Mesenchymal stem cell (in vitro differentiated cells and primary cell): ENCODE measurements around the gene PXMP2.

ENCODE experiments used
- DNase-seq: peaks from one replicate; pipeline ENCODE4 v3.0.0-alpha.2; 2013
- H2AFZ ChIP-seq: one replicate; pipeline ENCODE4 v1.6.1; 2013; ENCODE audit warnings: low read depth, mild to moderate bottlenecking, control low read depth, inconsistent platforms, low read length, moderate library complexity
- H2AK5ac ChIP-seq: 2 replicates; pipeline ENCODE4 v1.6.1; 2013; ENCODE audit warnings: low read length, moderate library complexity, mild to moderate bottlenecking, inconsistent platforms; ENCODE audit not compliant: severe bottlenecking
- H2BK120ac ChIP-seq: one replicate; pipeline ENCODE4 v1.6.1; 2013; ENCODE audit warnings: low read depth, mild to moderate bottlenecking, inconsistent platforms, low read length, moderate library complexity
- H2BK12ac ChIP-seq, 2 experiments: one replicate each; pipeline ENCODE4 v1.6.1; 2013; ENCODE audit warnings: inconsistent platforms in 2 of 2, low read length in 2 of 2, mild to moderate bottlenecking in 2 of 2, moderate library complexity in 2 of 2, control low read depth in 1 of 2
- H2BK15ac ChIP-seq: one replicate; pipeline ENCODE4 v1.6.1; 2013; ENCODE audit warnings: mild to moderate bottlenecking, low read depth, inconsistent platforms; ENCODE audit not compliant: poor library complexity, severe bottlenecking
- H2BK5ac ChIP-seq: 2 replicates; pipeline ENCODE4 v1.6.1; 2013; ENCODE audit warnings: low read depth, mild to moderate bottlenecking, low read length, control low read depth, inconsistent platforms; ENCODE audit not compliant: poor library complexity, severe bottlenecking
- H3K14ac ChIP-seq, 2 experiments: one replicate each; pipeline ENCODE4 v1.6.1; 2013; ENCODE audit warnings: inconsistent platforms in 2 of 2, low read length in 2 of 2, control low read depth in 1 of 2, mild to moderate bottlenecking in 1 of 2, moderate library complexity in 1 of 2
- H3K18ac ChIP-seq, 2 experiments: one replicate each; pipeline ENCODE4 v1.6.1; 2013; ENCODE audit warnings: inconsistent platforms in 2 of 2, low read length in 2 of 2, control low read depth in 1 of 2, low read depth in 1 of 2, mild to moderate bottlenecking in 1 of 2
- H3K23ac ChIP-seq, 2 experiments: one replicate each; pipeline ENCODE4 v1.6.1; 2013; ENCODE audit warnings: inconsistent platforms in 2 of 2, low read length in 2 of 2, mild to moderate bottlenecking in 2 of 2, moderate library complexity in 2 of 2, control low read depth in 1 of 2
- H3K27ac ChIP-seq: 2 replicates; pipeline ENCODE4 v1.5.1; 2013; ENCODE audit warnings: mild to moderate bottlenecking, moderate library complexity, low read length, control low read depth, inconsistent platforms; ENCODE audit not compliant: poor library complexity, severe bottlenecking
- H3K27me3 ChIP-seq, 2 experiments: 2 replicates each; pipeline versions ENCODE4 v1.6.1 to v1.7.0; 2013; ENCODE audit warnings: low read length in 2 of 2, mild to moderate bottlenecking in 2 of 2, moderate library complexity in 2 of 2, control low read depth in 1 of 2, inconsistent platforms in 1 of 2; ENCODE audit not compliant: control insufficient read depth in 1 of 2, insufficient read depth in 1 of 2
- H3K36me3 ChIP-seq, 2 experiments: 2 replicates each; pipeline versions ENCODE4 v1.6.1 to v1.7.0; 2013; ENCODE audit warnings: low read length in 2 of 2, control low read depth in 1 of 2, inconsistent platforms in 1 of 2, low read depth in 1 of 2, mild to moderate bottlenecking in 1 of 2; ENCODE audit not compliant: insufficient read depth in 2 of 2, control insufficient read depth in 1 of 2
- H3K4ac ChIP-seq, 2 experiments: one replicate each; pipeline ENCODE4 v1.6.1; 2013; ENCODE audit warnings: inconsistent platforms in 2 of 2, low read length in 2 of 2, mild to moderate bottlenecking in 2 of 2, moderate library complexity in 2 of 2, control low read depth in 1 of 2, low read depth in 1 of 2
- H3K4me1 ChIP-seq: 2 replicates; pipeline ENCODE4 v1.6.1; 2013; ENCODE audit warnings: low read depth, low read length, control low read depth; ENCODE audit not compliant: control insufficient read depth, insufficient read depth
- H3K4me2 ChIP-seq: 2 replicates; pipeline ENCODE4 v1.6.1; 2013; ENCODE audit warnings: low read length, mild to moderate bottlenecking, inconsistent platforms; ENCODE audit not compliant: poor library complexity, severe bottlenecking
- H3K4me3 ChIP-seq, 2 experiments: 2 replicates each; pipeline versions ENCODE4 v1.5.1 to v1.7.0; 2013; ENCODE audit warnings: low read length in 2 of 2, mild to moderate bottlenecking in 2 of 2, control low read depth in 1 of 2, low read depth in 1 of 2; ENCODE audit not compliant: insufficient read depth in 1 of 2
- H3K79me1 ChIP-seq: replicated peaks from 2 replicates; pipeline ENCODE4 v1.6.1; 2013; ENCODE audit warnings: mild to moderate bottlenecking, control low read depth, low read length, inconsistent platforms; ENCODE audit not compliant: poor library complexity, severe bottlenecking
- H3K9ac ChIP-seq: 2 replicates; pipeline ENCODE4 v1.7.0; 2013; ENCODE audit warnings: mild to moderate bottlenecking, low read length, moderate library complexity
- H3K9me3 ChIP-seq: 2 replicates; pipeline ENCODE4 v1.7.0; 2013; ENCODE audit warnings: mild to moderate bottlenecking, low read length; ENCODE audit not compliant: control insufficient read depth
- H4K8ac ChIP-seq: one replicate; pipeline ENCODE4 v1.6.1; 2013; ENCODE audit warnings: inconsistent platforms, mild to moderate bottlenecking, low read length, moderate library complexity
- H4K91ac ChIP-seq: one replicate; pipeline ENCODE4 v1.6.1; 2013; ENCODE audit warnings: mild to moderate bottlenecking, low read length, inconsistent platforms
- WGBS: methylation state at CpG from one replicate; pipeline ENCODE4 v1.1.7; 2013; ENCODE audit warnings: mixed read lengths; 5-methylcytosine and 5-hydroxymethylcytosine counted together

The PXMP2 gene

GRCh38 chr12:132716356-132716755, 29.0 kb downstream of the PXMP2 start:
- Histone ChIP-seq H2BK15ac (no peak overlapping the region), H3K4ac (no peak overlapping the region), H3K9me3 (no peaks in the 10 kb centered on the region), H2BK5ac (no peak overlapping the region), H3K4me2 (no peak overlapping the region), H3K4me1 (peaks cover 6% of the 10 kb centered on the region), H3K4me3 (no peak overlapping the region), H3K18ac (no peak overlapping the region), H3K79me1 (peaks cover 27% of the 10 kb centered on the region), H2BK12ac (no peak overlapping the region), H3K14ac (no peak overlapping the region), H2BK120ac (no peak overlapping the region), H3K9ac (no peak overlapping the region), H3K36me3 (peaks cover 52 to 64% of the 10 kb centered on the region in 2 experiments), H2AK5ac (no peak overlapping the region), H3K23ac (no peak overlapping the region), H2AFZ (no peak overlapping the region), H3K27me3 (no peaks in the 10 kb centered on the region), H4K8ac (no peak overlapping the region), H3K27ac (no peak overlapping the region), H4K91ac (no peak overlapping the region)
- 84% methylated on average over 10 of the region's 11 CpGs for WGBS
- DNase-seq, result no peak

- no peak overlapping the region for H3K9ac ChIP-seq
- H3K79me1 ChIP-seq, result peaks cover 29% of the 10 kb centered on the region
- no peak overlapping the region for H2AK5ac ChIP-seq
- no peaks in the 10 kb centered on the region for H3K9me3 ChIP-seq
- no peak overlapping the region for H3K4me2 ChIP-seq
- DNase-seq, result no peak
- H2BK15ac ChIP-seq, result no peak overlapping the region
- WGBS, result 88% methylated on average over 16 of the region's 17 CpGs
- H3K4me1 ChIP-seq, result peaks cover 5% of the 10 kb centered on the region
- no peak overlapping the region for H2AFZ ChIP-seq
- no peak overlapping the region for H3K4me3 ChIP-seq
- H3K27me3 ChIP-seq, result no peaks in the 10 kb centered on the region
- H2BK120ac ChIP-seq, result no peak overlapping the region
- no peak overlapping the region for H2BK12ac ChIP-seq
- no peak overlapping the region for H3K14ac ChIP-seq
- H4K91ac ChIP-seq, result no peak overlapping the region
- no peak overlapping the region for H4K8ac ChIP-seq
- no peak overlapping the region for H2BK5ac ChIP-seq
- no peak overlapping the region for H3K4ac ChIP-seq
- H3K36me3 ChIP-seq, result peaks cover 58 to 70% of the 10 kb centered on the region in 2 experiments
- no peak overlapping the region for H3K27ac ChIP-seq
- H3K23ac ChIP-seq, result no peak overlapping the region
- H3K18ac ChIP-seq, result no peak overlapping the region
Measured at GRCh38 chr12:132717011-132717410, 29.6 kb downstream of the PXMP2 start.

- H3K4me2 ChIP-seq, result no peak overlapping the region
- H2AK5ac ChIP-seq, result no peak overlapping the region
- no peak overlapping the region for H4K91ac ChIP-seq
- H2AFZ ChIP-seq, result no peak overlapping the region
- peaks cover 63 to 72% of the 10 kb centered on the region in 2 experiments for H3K36me3 ChIP-seq
- H3K4me3 ChIP-seq, result no peak overlapping the region
- no peaks in the 10 kb centered on the region for H3K27me3 ChIP-seq
- H2BK120ac ChIP-seq, result no peak overlapping the region
- no peak for DNase-seq
- no peak overlapping the region for H3K9ac ChIP-seq
- H3K23ac ChIP-seq, result no peak overlapping the region
- H3K4me1 ChIP-seq, result peaks cover 5% of the 10 kb centered on the region
- H4K8ac ChIP-seq, result no peak overlapping the region
- peaks cover 29% of the 10 kb centered on the region for H3K79me1 ChIP-seq
- H2BK15ac ChIP-seq, result no peak overlapping the region
- 98% methylated on average over 60 of the region's 61 CpGs for WGBS
- H2BK5ac ChIP-seq, result no peak overlapping the region
- H3K4ac ChIP-seq, result no peak overlapping the region
- H3K9me3 ChIP-seq, result no peaks in the 10 kb centered on the region
- no peak overlapping the region for H2BK12ac ChIP-seq
- H3K14ac ChIP-seq, result no peak overlapping the region
- no peak overlapping the region for H3K18ac ChIP-seq
- H3K27ac ChIP-seq, result no peak overlapping the region
Measured at GRCh38 chr12:132717531-132718387, 30.4 kb downstream of the PXMP2 start.

- Histone ChIP-seq H3K36me3 (peaks cover 71 to 81% of the 10 kb centered on the region in 2 experiments), H3K27me3 (no peaks in the 10 kb centered on the region), H2BK15ac (no peak overlapping the region), H4K91ac (no peak overlapping the region), H3K4ac (no peak overlapping the region), H2BK12ac (no peak overlapping the region), H3K9me3 (no peaks in the 10 kb centered on the region), H3K4me2 (no peak overlapping the region), H3K23ac (no peak overlapping the region), H3K4me1 (peaks cover 5% of the 10 kb centered on the region), H2BK5ac (no peak overlapping the region), H2BK120ac (no peak overlapping the region), H2AK5ac (no peak overlapping the region), H3K18ac (no peak overlapping the region), H3K79me1 (peaks cover 29% of the 10 kb centered on the region), H2AFZ (no peak overlapping the region), H3K27ac (no peak overlapping the region), H4K8ac (no peak overlapping the region), H3K4me3 (no peak overlapping the region), H3K14ac (no peak overlapping the region), H3K9ac (no peak overlapping the region)
- DNase-seq, result no peak
- WGBS, result 90% methylated on average over 20 of the region's 21 CpGs
Measured at GRCh38 chr12:132718644-132719043, 31.3 kb downstream of the PXMP2 start.
